ENCODE results near the gene MLLT11. TPM values are rescaled to one million over a fixed set of nuclear protein-coding genes. Genes with fewer than 3 reads are reported as not detected.

The MLLT11 gene
- total RNA-seq, 1 donor from 2014 or later, result 27.8 TPM

DNA sequence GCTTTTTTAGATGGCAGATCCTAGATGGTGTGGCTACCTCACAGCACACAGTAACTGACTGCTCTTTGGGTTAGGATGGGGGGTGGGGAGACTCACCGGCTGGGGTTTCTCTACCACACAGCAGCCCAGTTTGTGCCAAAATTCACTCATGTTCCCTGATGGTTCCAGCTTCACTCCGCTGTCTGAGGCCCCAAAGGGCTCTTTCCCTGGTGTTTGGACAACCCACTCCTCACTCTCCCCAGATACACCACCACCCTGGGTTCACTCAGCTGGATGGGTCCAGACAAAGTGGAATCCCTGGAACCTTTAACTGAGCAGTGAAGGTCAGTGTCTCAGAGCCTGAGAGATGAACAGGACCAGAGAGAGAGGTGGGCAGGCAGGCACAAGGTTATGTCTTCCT, 4.6 kb upstream of the MLLT11 start:
- H3K27me3 Mint-ChIP-seq (ENCODE audit: unreplicated experiment), result peaks cover 8% of the 10 kb centered on the region
- peaks cover 42% of the 10 kb centered on the region for H3K4me1 Mint-ChIP-seq (ENCODE audit: unreplicated experiment)
- DNase-seq (ENCODE audit: low spot score), result no peak
- H3K9me3 Mint-ChIP-seq (ENCODE audit: unreplicated experiment), result no peaks in the 10 kb centered on the region
- TF ChIP-seq, protein P1, sequence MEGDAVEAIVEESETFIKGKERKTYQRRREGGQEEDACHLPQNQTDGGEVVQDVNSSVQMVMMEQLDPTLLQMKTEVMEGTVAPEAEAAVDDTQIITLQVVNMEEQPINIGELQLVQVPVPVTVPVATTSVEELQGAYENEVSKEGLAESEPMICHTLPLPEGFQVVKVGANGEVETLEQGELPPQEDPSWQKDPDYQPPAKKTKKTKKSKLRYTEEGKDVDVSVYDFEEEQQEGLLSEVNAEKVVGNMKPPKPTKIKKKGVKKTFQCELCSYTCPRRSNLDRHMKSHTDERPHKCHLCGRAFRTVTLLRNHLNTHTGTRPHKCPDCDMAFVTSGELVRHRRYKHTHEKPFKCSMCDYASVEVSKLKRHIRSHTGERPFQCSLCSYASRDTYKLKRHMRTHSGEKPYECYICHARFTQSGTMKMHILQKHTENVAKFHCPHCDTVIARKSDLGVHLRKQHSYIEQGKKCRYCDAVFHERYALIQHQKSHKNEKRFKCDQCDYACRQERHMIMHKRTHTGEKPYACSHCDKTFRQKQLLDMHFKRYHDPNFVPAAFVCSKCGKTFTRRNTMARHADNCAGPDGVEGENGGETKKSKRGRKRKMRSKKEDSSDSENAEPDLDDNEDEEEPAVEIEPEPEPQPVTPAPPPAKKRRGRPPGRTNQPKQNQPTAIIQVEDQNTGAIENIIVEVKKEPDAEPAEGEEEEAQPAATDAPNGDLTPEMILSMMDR (IDR thresholded peaks at IDR 0.05; ENCODE audit: unreplicated experiment), result no peak
- H3K4me3 Mint-ChIP-seq (ENCODE audit: unreplicated experiment), result peak overlapping the region; percentile 72
- peak overlapping the region; percentile 78 for H3K27ac Mint-ChIP-seq (ENCODE audit: unreplicated experiment)
- peaks cover 45% of the 10 kb centered on the region for H3K36me3 Mint-ChIP-seq (ENCODE audit: low read depth, unreplicated experiment)

GRCh38 chr1:151056149-151056548, 4.0 kb upstream of the MLLT11 start:
- Mint-ChIP-seq H3K27me3 (ENCODE audit: unreplicated experiment) (peaks cover 10% of the 10 kb centered on the region), H3K4me3 (ENCODE audit: unreplicated experiment) (peak overlapping the region; percentile 98), H3K4me1 (ENCODE audit: unreplicated experiment) (peaks cover 48% of the 10 kb centered on the region), H3K9me3 (ENCODE audit: unreplicated experiment) (no peaks in the 10 kb centered on the region), H3K27ac (ENCODE audit: unreplicated experiment) (peak overlapping the region; percentile 88), H3K36me3 (ENCODE audit: low read depth, unreplicated experiment) (peaks cover 47% of the 10 kb centered on the region)
- TF ChIP-seq, protein P1 (IDR thresholded peaks at IDR 0.05; ENCODE audit: unreplicated experiment), result no peak
- DNase-seq (ENCODE audit: low spot score), result no peak

DNA sequence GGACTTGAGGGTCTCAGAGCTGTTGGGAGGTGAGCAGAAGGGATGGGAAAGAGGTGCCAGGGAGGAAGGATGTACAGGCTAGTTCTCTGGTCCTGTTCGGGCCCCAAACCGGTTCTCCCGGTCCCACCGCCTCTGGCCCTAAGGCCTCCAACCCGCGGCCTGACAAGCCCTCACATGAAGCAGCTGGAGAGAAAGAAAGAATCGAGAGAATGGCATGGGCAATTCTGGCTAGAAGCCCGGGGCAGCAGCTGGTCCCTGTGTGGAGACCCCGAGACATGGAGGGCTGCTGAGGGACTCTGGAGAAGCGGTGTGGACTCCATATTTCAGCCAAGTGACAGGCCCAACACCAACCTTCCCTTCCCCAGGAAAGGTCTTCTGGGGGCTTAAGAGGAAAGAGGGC, 1.5 kb upstream of the MLLT11 start:
- Mint-ChIP-seq H3K4me3 (ENCODE audit: unreplicated experiment) (peak overlapping the region; percentile 98), H3K4me1 (ENCODE audit: unreplicated experiment) (peaks cover 62% of the 10 kb centered on the region), H3K27ac (ENCODE audit: unreplicated experiment) (peak overlapping the region; percentile 97), H3K9me3 (ENCODE audit: unreplicated experiment) (no peaks in the 10 kb centered on the region), H3K27me3 (ENCODE audit: unreplicated experiment) (peaks cover 10% of the 10 kb centered on the region), H3K36me3 (ENCODE audit: low read depth, unreplicated experiment) (peaks cover 40% of the 10 kb centered on the region)
- no peak for DNase-seq (ENCODE audit: low spot score)
- TF ChIP-seq, protein P1 (IDR thresholded peaks at IDR 0.05; ENCODE audit: unreplicated experiment), result no peak

DNA sequence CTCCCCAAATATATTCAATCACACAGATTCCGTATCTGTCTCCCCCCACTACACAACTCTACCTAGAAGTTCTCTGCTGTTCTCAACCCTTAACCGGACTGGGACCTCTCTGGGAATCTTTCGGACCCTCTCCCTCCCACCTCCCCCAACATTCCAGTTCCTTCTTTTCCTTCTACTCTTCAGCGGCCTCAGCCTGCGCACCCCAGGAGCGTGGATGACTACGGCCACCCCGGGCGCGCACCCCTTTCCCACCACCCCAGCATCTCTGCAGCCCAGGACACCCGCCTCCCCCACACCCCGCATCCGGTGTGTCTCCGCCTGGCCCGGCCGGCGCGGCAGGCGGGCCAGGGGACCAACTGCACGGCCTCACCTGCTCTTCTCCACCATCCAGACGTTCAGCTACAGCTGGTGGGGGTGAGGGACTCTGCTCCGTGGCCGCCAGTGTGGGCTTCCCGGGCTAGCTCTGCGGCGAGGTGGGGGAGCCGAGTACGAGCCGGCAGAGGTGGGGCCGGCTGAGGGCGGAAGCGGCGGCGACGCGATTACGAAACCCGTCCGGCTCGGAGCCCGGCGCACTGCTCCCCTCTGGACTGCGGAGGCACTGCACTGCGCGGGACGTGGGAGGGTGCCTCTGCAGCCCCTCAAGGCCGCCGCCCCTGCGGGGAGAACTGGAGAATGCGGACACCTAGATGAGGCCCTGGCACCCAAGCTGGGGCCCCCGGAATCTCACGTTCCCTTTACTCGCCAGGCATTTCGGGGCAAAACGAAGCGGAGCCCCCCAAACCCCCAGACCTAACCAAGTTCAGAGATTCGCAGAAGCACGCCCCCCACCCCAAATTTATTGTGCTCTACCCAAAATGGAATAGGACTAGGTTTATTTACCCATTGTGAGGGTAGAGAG, 839 bp upstream of the MLLT11 start, which contains the start of gene CDC42SE1:
Gene CDC42SE1, minus strand, starts transcription at position 514 of the 898 bp plus-strand sequence. CDS start 3,892 bp downstream, outside the sequence.
- Mint-ChIP-seq H3K4me3 (ENCODE audit: unreplicated experiment) (peak within 1 kb of the TSS; percentile 98), H3K27ac (ENCODE audit: unreplicated experiment) (peak within 1 kb of the TSS; percentile 97), H3K9me3 (ENCODE audit: unreplicated experiment) (no peaks in the 10 kb centered on the region), H3K4me1 (ENCODE audit: unreplicated experiment) (peaks cover 62% of the 10 kb centered on the region), H3K36me3 (ENCODE audit: low read depth, unreplicated experiment) (peaks cover 36% of the 10 kb centered on the region), H3K27me3 (ENCODE audit: unreplicated experiment) (peaks cover 10% of the 10 kb centered on the region)
- TF ChIP-seq, protein P1 (IDR thresholded peaks at IDR 0.05; ENCODE audit: unreplicated experiment), result peak; percentile 66
- peak; percentile 88 for DNase-seq (ENCODE audit: low spot score)
